Endothelial cell of umbilical vein (primary cell): ENCODE data around the gene C16orf86.

Source experiments
- EZH2 ChIP-seq: IDR thresholded peaks from 2 replicates; pipeline ENCODE4 v1.6.1; 2012; ENCODE audit warnings: borderline replicate concordance, low read depth, mild to moderate bottlenecking, moderate library complexity, low read length, inconsistent platforms; ENCODE audit not compliant: severe bottlenecking
- GATA2 ChIP-seq: IDR thresholded peaks from 2 replicates; pipeline ENCODE4 v1.7.0; 2011; ENCODE audit warnings: low read depth, mild to moderate bottlenecking, moderate library complexity, mixed read lengths, low read length; ENCODE audit not compliant: insufficient read length, insufficient read depth
- JUN ChIP-seq: IDR thresholded peaks from 2 replicates; pipeline ENCODE4 v1.6.1; 2011; ENCODE audit warnings: borderline replicate concordance, low read depth; ENCODE audit not compliant: insufficient read length, insufficient read depth
- MYC ChIP-seq: IDR thresholded peaks from one replicate; pipeline ENCODE4 v1.6.1; 2011; ENCODE audit warnings: mild to moderate bottlenecking, low read depth, low read length
- POLR2A ChIP-seq: IDR thresholded peaks from 2 replicates; pipeline ENCODE4 v1.6.1; 2012; ENCODE audit warnings: low read depth, mild to moderate bottlenecking, control low read depth, low read length
- POLR2AphosphoS5 ChIP-seq: IDR thresholded peaks from 2 replicates; pipeline ENCODE4 v1.6.1; 2012; ENCODE audit warnings: low read depth, mild to moderate bottlenecking, control low read depth, low read length, moderate library complexity; ENCODE audit not compliant: insufficient read depth
- TF ChIP-seq, protein P1 (sequence below), 2 donors: IDR thresholded peaks; 1 replicate in 1 of 2; 2 replicates in 1 of 2; pipeline ENCODE4 v1.5.1; 2011; ENCODE audit warnings: low read length in 2 of 2, mild to moderate bottlenecking in 2 of 2, moderate library complexity in 2 of 2, control low read depth in 1 of 2, inconsistent platforms in 1 of 2, low read depth in 1 of 2; ENCODE audit not compliant: insufficient read depth in 1 of 2; ENCODE audit errors: extremely low read depth in 1 of 2

GRCh38 chr16:67683767-67684166, 17.2 kb downstream of the C16orf86 start:
- TF ChIP-seq MYC (no peak), POLR2AphosphoS5 (no peak), EZH2 (no peak), POLR2A (no peak), JUN (no peak), GATA2 (no peak)
- TF ChIP-seq, protein P1, sequence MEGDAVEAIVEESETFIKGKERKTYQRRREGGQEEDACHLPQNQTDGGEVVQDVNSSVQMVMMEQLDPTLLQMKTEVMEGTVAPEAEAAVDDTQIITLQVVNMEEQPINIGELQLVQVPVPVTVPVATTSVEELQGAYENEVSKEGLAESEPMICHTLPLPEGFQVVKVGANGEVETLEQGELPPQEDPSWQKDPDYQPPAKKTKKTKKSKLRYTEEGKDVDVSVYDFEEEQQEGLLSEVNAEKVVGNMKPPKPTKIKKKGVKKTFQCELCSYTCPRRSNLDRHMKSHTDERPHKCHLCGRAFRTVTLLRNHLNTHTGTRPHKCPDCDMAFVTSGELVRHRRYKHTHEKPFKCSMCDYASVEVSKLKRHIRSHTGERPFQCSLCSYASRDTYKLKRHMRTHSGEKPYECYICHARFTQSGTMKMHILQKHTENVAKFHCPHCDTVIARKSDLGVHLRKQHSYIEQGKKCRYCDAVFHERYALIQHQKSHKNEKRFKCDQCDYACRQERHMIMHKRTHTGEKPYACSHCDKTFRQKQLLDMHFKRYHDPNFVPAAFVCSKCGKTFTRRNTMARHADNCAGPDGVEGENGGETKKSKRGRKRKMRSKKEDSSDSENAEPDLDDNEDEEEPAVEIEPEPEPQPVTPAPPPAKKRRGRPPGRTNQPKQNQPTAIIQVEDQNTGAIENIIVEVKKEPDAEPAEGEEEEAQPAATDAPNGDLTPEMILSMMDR (IDR thresholded peaks at IDR 0.05; ENCODE audit: extremely low read depth in 1 of 2, insufficient read depth in 1 of 2, low read depth in 1 of 2, low read length in 2 of 2): no peak
